Panc1 (cell line): ENCODE results near the gene ZBBX.

Source experiments
- POLR2AphosphoS5 ChIP-seq: IDR thresholded peaks from 2 replicates; pipeline ENCODE4 v1.6.1; 2012; ENCODE audit warnings: mild to moderate bottlenecking, low read depth, low read length, moderate library complexity
- TF ChIP-seq, protein P1 (sequence below), 2 experiments: IDR thresholded peaks; 2 replicates each; pipeline ENCODE4 v1.6.1; 2011 to 2012; ENCODE audit warnings: low read depth in 2 of 2, control low read depth in 1 of 2, low read length in 1 of 2, mild to moderate bottlenecking in 1 of 2, moderate library complexity in 1 of 2; ENCODE audit not compliant: insufficient read depth in 1 of 2
- TF ChIP-seq, protein P2 (sequence below): fragments of 450-650 bp; IDR thresholded peaks from 2 replicates; pipeline ENCODE4 v1.5.1; 2017; ENCODE audit warnings: mild to moderate bottlenecking

DNA sequence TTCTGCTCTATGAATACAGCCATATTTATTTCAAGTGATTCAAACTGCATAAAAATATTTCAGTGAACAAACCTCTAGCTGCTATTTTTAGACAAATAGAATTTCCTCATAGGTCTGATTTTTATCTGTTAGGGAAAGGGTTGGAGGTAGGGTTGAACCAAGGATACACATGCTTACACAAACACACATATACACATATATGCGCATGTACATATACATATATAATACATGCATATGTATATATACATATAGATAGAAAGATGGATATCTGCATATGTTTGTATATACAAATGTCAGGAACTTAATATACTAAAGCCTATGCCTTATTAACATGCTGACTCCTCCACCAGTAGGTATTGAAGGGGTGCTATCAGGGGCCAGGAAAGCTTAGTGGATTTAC is 18.1 kb downstream of the ZBBX start:
- TF ChIP-seq POLR2AphosphoS5 = no peak
- TF ChIP-seq, protein P1, sequence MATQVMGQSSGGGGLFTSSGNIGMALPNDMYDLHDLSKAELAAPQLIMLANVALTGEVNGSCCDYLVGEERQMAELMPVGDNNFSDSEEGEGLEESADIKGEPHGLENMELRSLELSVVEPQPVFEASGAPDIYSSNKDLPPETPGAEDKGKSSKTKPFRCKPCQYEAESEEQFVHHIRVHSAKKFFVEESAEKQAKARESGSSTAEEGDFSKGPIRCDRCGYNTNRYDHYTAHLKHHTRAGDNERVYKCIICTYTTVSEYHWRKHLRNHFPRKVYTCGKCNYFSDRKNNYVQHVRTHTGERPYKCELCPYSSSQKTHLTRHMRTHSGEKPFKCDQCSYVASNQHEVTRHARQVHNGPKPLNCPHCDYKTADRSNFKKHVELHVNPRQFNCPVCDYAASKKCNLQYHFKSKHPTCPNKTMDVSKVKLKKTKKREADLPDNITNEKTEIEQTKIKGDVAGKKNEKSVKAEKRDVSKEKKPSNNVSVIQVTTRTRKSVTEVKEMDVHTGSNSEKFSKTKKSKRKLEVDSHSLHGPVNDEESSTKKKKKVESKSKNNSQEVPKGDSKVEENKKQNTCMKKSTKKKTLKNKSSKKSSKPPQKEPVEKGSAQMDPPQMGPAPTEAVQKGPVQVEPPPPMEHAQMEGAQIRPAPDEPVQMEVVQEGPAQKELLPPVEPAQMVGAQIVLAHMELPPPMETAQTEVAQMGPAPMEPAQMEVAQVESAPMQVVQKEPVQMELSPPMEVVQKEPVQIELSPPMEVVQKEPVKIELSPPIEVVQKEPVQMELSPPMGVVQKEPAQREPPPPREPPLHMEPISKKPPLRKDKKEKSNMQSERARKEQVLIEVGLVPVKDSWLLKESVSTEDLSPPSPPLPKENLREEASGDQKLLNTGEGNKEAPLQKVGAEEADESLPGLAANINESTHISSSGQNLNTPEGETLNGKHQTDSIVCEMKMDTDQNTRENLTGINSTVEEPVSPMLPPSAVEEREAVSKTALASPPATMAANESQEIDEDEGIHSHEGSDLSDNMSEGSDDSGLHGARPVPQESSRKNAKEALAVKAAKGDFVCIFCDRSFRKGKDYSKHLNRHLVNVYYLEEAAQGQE (IDR thresholded peaks at IDR 0.05; ENCODE audit: insufficient read depth in 1 of 2, low read depth in 2 of 2, low read length in 1 of 2) = no peak
- TF ChIP-seq, protein P2, sequence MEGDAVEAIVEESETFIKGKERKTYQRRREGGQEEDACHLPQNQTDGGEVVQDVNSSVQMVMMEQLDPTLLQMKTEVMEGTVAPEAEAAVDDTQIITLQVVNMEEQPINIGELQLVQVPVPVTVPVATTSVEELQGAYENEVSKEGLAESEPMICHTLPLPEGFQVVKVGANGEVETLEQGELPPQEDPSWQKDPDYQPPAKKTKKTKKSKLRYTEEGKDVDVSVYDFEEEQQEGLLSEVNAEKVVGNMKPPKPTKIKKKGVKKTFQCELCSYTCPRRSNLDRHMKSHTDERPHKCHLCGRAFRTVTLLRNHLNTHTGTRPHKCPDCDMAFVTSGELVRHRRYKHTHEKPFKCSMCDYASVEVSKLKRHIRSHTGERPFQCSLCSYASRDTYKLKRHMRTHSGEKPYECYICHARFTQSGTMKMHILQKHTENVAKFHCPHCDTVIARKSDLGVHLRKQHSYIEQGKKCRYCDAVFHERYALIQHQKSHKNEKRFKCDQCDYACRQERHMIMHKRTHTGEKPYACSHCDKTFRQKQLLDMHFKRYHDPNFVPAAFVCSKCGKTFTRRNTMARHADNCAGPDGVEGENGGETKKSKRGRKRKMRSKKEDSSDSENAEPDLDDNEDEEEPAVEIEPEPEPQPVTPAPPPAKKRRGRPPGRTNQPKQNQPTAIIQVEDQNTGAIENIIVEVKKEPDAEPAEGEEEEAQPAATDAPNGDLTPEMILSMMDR = no peak
